Activated CD4-positive, alpha-beta T cell treated with anti-CD3 and anti-CD28 coated beads for 36 hours (primary cell): Measurements from ENCODE around the gene TIAL1. TPM values are rescaled to one million over a fixed set of nuclear protein-coding genes. Genes with fewer than 3 reads are reported as not detected.
"Not testable (repeated sequence)": the region's sequence is repeated elsewhere in the genome, so short reads cannot be mapped to it uniquely, and the experiment has no call there.

Experiments used
- ATAC-seq: fragments of 200-7000 bp; cut with Tn5 transposase; one replicate; pipeline ENCODE4 v1.10.0; 2021; ENCODE audit warnings: mild to moderate bottlenecking, moderate library complexity
- CTCF ChIA-PET: fragments of 350-600 bp; sonication (Branson Sonifier 250); formaldehyde crosslinking; loops from one replicate; lab custom pipeline; 2021; ENCODE audit warnings: antibody characterized with exemption; lab: Charles Lee
- POLR2A ChIA-PET: fragments of 350-600 bp; sonication (Branson Sonifier 250); formaldehyde crosslinking; loops from one replicate; lab custom pipeline; 2021; ENCODE audit warnings: antibody characterized with exemption, inconsistent platforms; lab: Charles Lee
- DNase-seq: peaks from one replicate; pipeline ENCODE4 v3.0.0-alpha.2; 2020
- H3K27ac Mint-ChIP-seq: one replicate; pipeline ENCODE4 v1.8.0; 2021; ENCODE audit warnings: mixed read lengths
- H3K27me3 Mint-ChIP-seq: one replicate; pipeline ENCODE4 v1.8.0; 2021; ENCODE audit warnings: mixed read lengths
- H3K36me3 Mint-ChIP-seq: one replicate; pipeline ENCODE4 v1.8.0; 2021; ENCODE audit warnings: low read depth, mixed read lengths
- H3K4me1 Mint-ChIP-seq: one replicate; pipeline ENCODE4 v1.8.0; 2021; ENCODE audit warnings: mixed read lengths
- H3K4me3 Mint-ChIP-seq: one replicate; pipeline ENCODE4 v1.8.0; 2021; ENCODE audit warnings: mild to moderate bottlenecking, moderate library complexity, mixed read lengths
- H3K9me3 Mint-ChIP-seq: one replicate; pipeline ENCODE4 v1.8.0; 2021; ENCODE audit warnings: low read depth, mixed read lengths
- intact Hi-C, 2 experiments: fragments of 100-400 bp; cut with DNase I in 1 of 2; cut with micrococcal nuclease in 1 of 2; formaldehyde crosslinking; loops; one replicate each; pipeline versions ENCODE4 v1.14.2 to v1.15.1; 2022 to 2024; cut with DNase I, micrococcal nuclease
- total RNA-seq, 2 experiments: library from RNA; stranded (reverse); gene quantifications; one replicate each; pipeline ENCODE4 v1.2.3, GENCODE V29; 2021

The TIAL1 gene
- total RNA-seq, 2 experiments from 2014 or later, result 187 to 197 TPM

DNA sequence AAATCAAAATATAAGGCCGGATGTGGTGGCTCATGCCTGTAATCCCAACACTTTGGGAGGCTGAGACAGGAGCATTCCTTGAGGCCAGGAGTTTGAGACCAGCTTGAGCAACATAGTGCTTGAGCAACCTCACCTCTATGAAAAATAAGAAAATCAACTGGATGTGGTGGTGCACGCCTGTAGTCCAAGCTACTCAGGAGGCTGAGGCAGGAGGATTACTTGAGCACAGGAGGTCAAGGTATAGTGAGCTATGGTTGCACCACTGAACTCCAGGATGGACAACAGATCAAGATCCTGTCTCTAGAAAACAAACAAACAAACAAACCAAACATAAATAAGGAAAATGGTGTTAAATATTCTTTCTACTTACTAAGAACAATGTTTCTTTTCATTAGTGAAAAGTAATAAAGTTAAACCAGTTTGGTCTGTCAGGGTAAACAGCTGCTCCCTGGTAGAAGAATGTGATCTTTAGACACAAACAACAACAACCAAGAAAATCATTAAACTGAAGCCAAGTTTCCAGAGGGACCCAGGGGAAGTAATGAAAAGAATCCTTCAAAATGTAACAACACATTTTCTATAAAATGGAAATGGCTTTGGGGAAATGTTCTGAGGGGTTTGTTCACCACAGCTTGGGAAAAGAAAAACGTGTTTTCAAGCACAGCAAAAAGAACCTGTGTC is 36.9 kb upstream of the TIAL1 start:
- CTCF ChIA-PET, result no interaction called here
- no peaks in the 10 kb centered on the region for H3K4me1 Mint-ChIP-seq
- POLR2A ChIA-PET, result no interaction called here
- no peak overlapping the region for H3K4me3 Mint-ChIP-seq
- H3K36me3 Mint-ChIP-seq, result no peaks in the 10 kb centered on the region
- intact Hi-C loops, result no loop called here
- no peak overlapping the region for H3K27ac Mint-ChIP-seq
- no peak for DNase-seq
- no peaks in the 10 kb centered on the region for H3K27me3 Mint-ChIP-seq
- no peaks in the 10 kb centered on the region for H3K9me3 Mint-ChIP-seq
- ATAC-seq, result no peak

DNA sequence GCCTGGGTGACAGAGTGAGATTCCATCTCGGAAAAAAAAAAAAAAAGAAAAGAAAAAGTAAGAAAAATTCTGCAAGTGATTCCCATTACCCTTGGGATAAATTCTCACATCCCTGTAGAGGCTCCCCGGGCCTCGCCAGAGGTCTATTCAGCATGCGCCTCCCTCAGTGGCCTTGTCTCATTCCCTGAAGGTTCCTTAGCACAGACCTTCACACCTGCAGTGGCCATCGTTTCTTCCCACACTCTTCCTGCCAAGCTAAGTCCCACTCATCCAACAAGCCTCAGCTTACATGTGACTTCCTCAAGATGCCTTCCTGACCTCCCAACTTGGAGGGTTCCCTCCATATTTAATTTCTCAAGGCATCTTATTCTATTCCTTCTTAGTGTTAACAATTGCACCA is 33.5 kb upstream of the TIAL1 start:
- ATAC-seq (no peak), DNase-seq (no peak)
- ChIA-PET POLR2A (interaction anchor here (0.7 kb wide), 1 partner anchor 213 kb away, joined by 3 read pairs; no protein-coding TSS in a partner anchor), CTCF (interaction anchor here (1.7 kb wide), 1 partner anchor 12 kb away, joined by 3 read pairs; no protein-coding TSS in a partner anchor)
- Mint-ChIP-seq H3K4me1 (no peaks in the 10 kb centered on the region), H3K36me3 (no peaks in the 10 kb centered on the region), H3K4me3 (no peak overlapping the region), H3K9me3 (no peaks in the 10 kb centered on the region), H3K27ac (no peak overlapping the region), H3K27me3 (no peaks in the 10 kb centered on the region)
- intact Hi-C loops, result no loop called here

DNA sequence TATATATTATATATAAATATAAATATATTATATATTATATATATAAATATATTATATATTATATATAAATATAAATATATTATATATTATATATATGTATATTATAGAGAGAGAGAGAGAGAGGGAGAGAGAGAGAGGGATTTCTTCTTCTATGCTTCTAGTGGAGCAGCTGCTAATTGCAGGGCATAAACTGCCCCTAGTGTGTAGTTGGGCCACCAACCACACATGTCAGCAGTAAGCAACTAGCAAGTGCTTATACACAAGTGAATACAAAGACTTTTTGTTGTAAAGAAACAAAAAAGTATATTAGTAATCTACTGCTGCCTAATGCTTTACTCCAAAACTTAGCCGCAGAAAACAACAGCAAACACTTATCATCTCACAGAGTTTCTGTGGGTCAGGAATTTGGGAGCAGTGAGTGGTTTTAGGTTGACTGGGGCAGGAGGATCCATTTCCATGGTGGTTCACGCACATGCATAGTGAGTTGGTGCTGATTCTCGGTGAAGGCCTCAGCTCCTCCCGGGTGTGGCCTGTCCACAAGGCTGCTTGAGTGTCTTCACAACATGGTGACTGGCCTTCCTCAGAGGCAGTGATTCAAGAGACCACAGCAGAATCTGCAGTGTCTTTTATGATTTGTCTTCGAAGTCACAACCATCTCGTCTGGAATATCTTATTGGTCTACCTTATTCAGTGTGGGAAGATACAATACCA is 29.0 kb upstream of the TIAL1 start:
- Mint-ChIP-seq H3K9me3 (no peaks in the 10 kb centered on the region), H3K4me3 (no peak overlapping the region), H3K36me3 (no peaks in the 10 kb centered on the region), H3K27me3 (no peaks in the 10 kb centered on the region), H3K4me1 (peaks cover 3% of the 10 kb centered on the region), H3K27ac (no peak overlapping the region)
- peak; percentile 26 for ATAC-seq
- DNase-seq, result peak; percentile 15
- ChIA-PET POLR2A (no interaction called here), CTCF (no interaction called here)
- intact Hi-C loops, result no loop called here

DNA sequence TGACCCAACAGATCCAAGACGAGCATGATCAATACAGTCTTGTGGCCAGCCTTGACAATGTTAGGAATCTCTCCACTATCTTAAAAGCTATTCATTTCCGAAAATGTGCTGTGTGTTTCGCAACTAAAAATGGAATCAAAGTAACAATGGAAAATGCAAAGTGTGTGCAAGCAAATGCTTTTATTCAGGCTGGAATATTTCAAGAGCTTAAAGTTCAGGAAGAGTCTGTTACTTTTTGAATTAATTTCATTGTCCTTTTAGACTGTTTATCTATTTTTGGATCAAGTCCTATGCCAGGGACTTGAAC is 24.3 kb upstream of the TIAL1 start:
- intact Hi-C loops, result no loop called here
- ChIA-PET CTCF (no interaction called here), POLR2A (no interaction called here)
- Mint-ChIP-seq H3K27me3 (no peaks in the 10 kb centered on the region), H3K36me3 (no peaks in the 10 kb centered on the region), H3K9me3 (no peaks in the 10 kb centered on the region), H3K4me1 (peaks cover 12% of the 10 kb centered on the region), H3K27ac (no peak overlapping the region), H3K4me3 (no peak overlapping the region)
- ATAC-seq (no peak), DNase-seq (no peak)

DNA sequence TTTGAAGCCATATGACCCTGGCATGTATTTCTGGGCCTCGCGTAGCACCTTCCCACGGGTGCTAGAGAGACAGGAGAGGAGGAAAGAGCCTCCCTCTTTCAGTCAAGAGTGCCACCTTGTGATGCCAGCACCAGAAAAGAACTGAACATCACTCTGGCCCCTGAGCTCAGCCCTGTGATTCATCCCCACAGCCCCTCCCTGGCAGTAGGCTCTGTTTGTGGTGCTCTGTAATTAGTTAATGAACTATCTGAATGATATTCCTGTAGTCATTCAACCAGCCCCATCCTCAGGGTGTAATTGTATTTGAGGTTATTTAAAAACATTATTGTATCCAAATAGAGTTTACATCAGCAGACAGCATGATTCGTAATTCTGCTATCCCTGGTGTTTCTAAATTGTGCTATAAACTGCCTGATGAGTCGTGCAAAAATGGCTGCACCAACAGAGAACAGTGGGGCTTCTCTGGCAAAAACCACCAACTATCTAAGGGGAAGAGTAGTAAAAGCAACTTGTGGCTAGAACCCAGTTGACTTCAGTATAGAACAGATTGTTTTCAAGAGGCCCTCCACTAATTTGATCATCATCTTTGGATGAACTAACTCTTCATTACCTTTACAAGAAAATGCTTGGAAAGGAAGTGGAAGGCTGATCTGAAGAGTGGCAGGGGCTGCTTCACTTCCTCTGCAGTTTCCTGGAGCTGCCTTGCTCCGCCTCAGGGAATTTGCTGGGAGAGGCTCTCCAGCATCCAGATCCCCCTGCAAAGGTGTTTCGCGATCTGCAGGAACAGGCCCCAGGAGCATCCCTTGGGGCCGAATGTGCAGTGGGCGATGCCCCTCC is 23.7 kb upstream of the TIAL1 start:
- ChIA-PET CTCF (no interaction called here), POLR2A (no interaction called here)
- Mint-ChIP-seq H3K27ac (peak overlapping the region; percentile 10), H3K4me3 (no peak overlapping the region), H3K36me3 (no peaks in the 10 kb centered on the region), H3K27me3 (no peaks in the 10 kb centered on the region), H3K4me1 (peaks cover 12% of the 10 kb centered on the region), H3K9me3 (no peaks in the 10 kb centered on the region)
- DNase-seq (peak; percentile 44), ATAC-seq (peak; percentile 89)
- intact Hi-C loops, result no loop called here

DNA sequence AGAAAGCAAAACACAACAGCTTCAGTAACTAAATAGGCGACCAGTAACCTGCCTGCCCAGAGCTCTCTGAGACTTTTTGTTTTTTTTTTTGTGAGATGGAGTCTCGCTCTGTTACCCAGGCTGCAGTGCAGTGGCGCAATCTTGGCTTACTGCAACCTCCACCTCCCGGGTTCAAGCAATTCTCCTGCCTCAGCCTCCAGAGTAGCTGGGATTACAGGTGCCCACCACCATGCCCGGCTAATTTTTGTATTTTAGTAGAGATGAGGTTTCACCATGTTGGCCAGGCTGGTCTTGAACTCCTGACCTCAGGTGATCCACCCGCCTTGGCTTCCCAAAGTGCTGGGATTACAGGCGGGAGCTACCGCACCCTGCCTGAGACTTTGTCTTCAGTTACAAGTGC is 23.0 kb upstream of the TIAL1 start:
- H3K27ac Mint-ChIP-seq, CTCF ChIA-PET, POLR2A ChIA-PET, ATAC-seq, H3K27me3 Mint-ChIP-seq, H3K36me3 Mint-ChIP-seq, DNase-seq, intact Hi-C loops, H3K9me3 Mint-ChIP-seq, H3K4me3 Mint-ChIP-seq: not testable (repeated sequence)
- H3K4me1 Mint-ChIP-seq, result peaks cover 12% of the 10 kb centered on the region

DNA sequence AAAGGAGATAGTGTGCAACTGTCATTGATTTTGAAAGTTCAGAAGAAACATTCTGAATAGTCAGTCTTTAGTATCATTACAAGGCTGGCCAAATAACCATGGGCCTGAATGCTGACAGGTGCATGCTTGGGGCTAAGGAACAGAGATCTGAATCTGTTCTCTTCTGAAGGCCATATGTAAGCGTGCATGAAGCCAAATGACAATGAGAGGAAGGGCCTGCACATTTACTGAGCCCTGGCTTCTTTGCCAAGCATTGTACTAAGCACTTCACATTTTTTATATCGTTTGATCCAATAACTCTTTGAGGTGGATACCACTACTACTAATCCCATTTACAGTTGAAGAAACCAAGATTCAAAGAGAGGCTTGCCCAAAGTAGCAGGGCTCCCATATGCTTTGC is 22.5 kb upstream of the TIAL1 start:
- ATAC-seq, result no peak
- ChIA-PET CTCF (no interaction called here), POLR2A (no interaction called here)
- Mint-ChIP-seq H3K9me3 (no peaks in the 10 kb centered on the region), H3K27ac (no peak overlapping the region), H3K27me3 (no peaks in the 10 kb centered on the region), H3K4me3 (no peak overlapping the region), H3K4me1 (peaks cover 12% of the 10 kb centered on the region), H3K36me3 (no peaks in the 10 kb centered on the region)
- no peak for DNase-seq
- intact Hi-C loops, result no loop called here

DNA sequence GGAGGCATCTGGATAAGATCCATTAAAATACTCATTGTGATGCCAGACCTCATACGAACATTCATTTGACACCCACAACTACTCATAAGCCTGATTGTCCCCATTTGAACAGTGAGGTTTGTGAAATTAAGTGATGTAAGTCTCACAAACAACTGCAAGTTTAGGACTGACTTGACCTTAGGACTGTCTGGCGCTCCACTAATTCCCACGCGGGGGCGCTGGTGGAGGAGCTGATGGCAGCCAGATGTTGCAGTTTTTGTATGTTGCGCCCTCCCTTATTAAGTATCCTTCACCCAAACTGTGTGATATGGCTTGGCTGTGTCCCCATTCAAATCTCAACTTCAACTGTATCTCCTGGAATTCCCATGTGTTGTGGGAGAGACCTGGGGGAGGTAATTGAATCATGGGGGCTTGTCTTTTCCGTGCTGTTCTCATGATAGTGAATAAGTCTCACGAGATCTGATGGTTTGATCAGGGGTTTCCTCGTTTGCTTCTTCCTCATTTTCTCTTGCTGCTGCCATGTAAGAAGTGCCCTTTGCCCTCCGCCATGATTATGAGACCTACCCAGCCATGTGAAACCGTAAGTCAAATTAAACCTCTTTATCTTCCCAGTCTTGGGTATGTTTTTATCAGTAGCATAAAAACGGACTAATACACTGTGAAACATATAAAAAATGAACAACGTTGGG is 20.3 kb upstream of the TIAL1 start:
- Mint-ChIP-seq H3K4me3 (no peak overlapping the region), H3K36me3 (no peaks in the 10 kb centered on the region), H3K27ac (no peak overlapping the region), H3K9me3 (no peaks in the 10 kb centered on the region), H3K4me1 (peaks cover 12% of the 10 kb centered on the region), H3K27me3 (no peaks in the 10 kb centered on the region)
- peak; percentile 36 for DNase-seq
- POLR2A ChIA-PET, result no interaction called here
- CTCF ChIA-PET, result no interaction called here
- no peak for ATAC-seq
- intact Hi-C loops, result no loop called here

DNA sequence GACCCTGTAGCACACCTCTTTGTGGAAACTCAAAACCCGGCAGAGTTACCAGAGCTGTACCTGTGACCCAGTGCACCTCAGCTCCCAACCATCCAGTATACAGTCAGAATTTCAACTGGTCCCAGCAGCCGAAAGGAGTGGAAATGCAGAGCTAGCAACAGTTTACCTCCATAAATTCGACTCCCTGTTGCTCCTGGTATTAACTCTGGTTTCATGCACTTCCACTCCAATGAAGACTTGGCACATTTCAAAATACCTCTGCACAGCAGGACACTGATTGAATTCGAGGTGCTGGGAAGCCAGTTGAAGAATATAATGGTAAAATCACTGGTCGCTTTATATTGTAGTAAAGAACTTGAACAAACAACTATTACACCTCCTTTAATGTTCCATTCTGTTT is 17.9 kb upstream of the TIAL1 start:
- CTCF ChIA-PET, result no interaction called here

DNA sequence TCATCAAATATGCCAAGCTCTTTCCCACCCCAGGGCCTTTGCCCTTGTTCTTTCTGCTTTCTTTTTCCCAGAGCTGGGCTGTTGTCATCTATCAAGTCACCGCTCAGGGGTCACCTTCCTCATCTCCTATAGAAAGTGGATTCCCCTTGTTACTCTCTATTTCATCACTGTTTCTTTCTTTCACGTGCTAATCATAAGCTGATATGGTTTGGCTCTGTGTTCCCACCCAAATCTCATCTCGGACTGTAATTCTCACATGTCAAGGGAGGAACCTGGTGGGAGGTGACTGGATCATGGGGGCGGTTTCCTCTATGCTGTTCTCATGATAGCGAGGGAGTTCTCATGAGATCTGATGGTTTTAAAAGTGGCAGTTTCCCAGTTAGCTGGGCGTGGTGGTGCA is 17.0 kb upstream of the TIAL1 start:
- no peak for DNase-seq
- ATAC-seq, result no peak
- CTCF ChIA-PET, result interaction anchor here (0.6 kb wide), 1 partner anchor 120 kb away, joined by 3 read pairs; no protein-coding TSS in a partner anchor
- H3K4me3 Mint-ChIP-seq, result no peak overlapping the region
- POLR2A ChIA-PET, result no interaction called here
- no peaks in the 10 kb centered on the region for H3K9me3 Mint-ChIP-seq
- intact Hi-C loops, result no loop called here
- no peaks in the 10 kb centered on the region for H3K27me3 Mint-ChIP-seq
- H3K4me1 Mint-ChIP-seq, result peaks cover 4% of the 10 kb centered on the region
- no peaks in the 10 kb centered on the region for H3K36me3 Mint-ChIP-seq
- H3K27ac Mint-ChIP-seq, result no peak overlapping the region

More for the DNA sequence above, 17.9 kb upstream of the TIAL1 start:
- DNase-seq (no peak), ATAC-seq (no peak)
- intact Hi-C loops, result no loop called here
- H3K27ac Mint-ChIP-seq, result no peak overlapping the region
- H3K4me1 Mint-ChIP-seq, result no peaks in the 10 kb centered on the region
- H3K27me3 Mint-ChIP-seq, result no peaks in the 10 kb centered on the region
- POLR2A ChIA-PET, result no interaction called here
- no peak overlapping the region for H3K4me3 Mint-ChIP-seq
- no peaks in the 10 kb centered on the region for H3K9me3 Mint-ChIP-seq
- H3K36me3 Mint-ChIP-seq, result no peaks in the 10 kb centered on the region

DNA sequence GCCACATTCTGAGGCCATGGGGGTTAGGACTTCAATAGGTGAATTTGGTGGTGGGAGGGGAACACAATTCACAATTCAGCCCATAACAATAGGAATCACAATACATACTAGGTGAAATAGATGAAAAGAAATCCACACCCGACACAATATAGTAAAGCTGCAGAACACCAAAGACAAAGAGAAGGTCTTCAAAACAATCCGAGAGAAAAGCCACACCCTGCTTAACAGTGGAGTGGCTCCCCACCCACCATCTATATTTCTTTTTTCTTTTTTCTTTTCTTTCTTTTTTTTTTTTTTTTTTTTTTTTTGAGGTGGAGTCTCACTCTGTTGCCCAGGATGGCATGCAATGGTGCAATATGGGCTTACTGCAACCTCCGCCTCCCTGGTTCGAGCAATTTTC is 14.7 kb upstream of the TIAL1 start:
- ChIA-PET POLR2A (interaction anchor here (0.6 kb wide), 1 partner anchor 105 kb away, joined by 3 read pairs; no protein-coding TSS in a partner anchor), CTCF (interaction anchor here (0.6 to 0.8 kb wide), 2 partner anchors 9 to 204 kb away, joined by 3 read pairs; no protein-coding TSS in a partner anchor)
- no peaks in the 10 kb centered on the region for H3K9me3 Mint-ChIP-seq
- intact Hi-C loops, result no loop called here
- peaks cover 8% of the 10 kb centered on the region for H3K4me1 Mint-ChIP-seq
- ATAC-seq (no peak), DNase-seq (no peak)
- H3K36me3 Mint-ChIP-seq, result no peaks in the 10 kb centered on the region
- no peak overlapping the region for H3K4me3 Mint-ChIP-seq
- no peaks in the 10 kb centered on the region for H3K27me3 Mint-ChIP-seq
- no peak overlapping the region for H3K27ac Mint-ChIP-seq
